Adrenal gland (tissue), 12 donors: Measurements from ENCODE around the gene ARL8B. TPM values are rescaled to one million over a fixed set of nuclear protein-coding genes. Genes with fewer than 3 reads are reported as not detected.

Source experiments
- DNase-seq, 7 donors: peaks; one replicate each; pipeline ENCODE4 v3.0.0-alpha.2; 2019 to 2020
- H3K27ac ChIP-seq, 5 donors: fragments of 200-600 bp; sonication (generic) in 4 of 5; 1 replicate in 3 of 5; 2 replicates in 2 of 5; pipeline versions ENCODE4 v1.5.1 to v1.8.0; 2016 to 2020; ENCODE audit warnings: mild to moderate bottlenecking in 1 of 5
- H3K27me3 ChIP-seq: fragments of 200-600 bp; 2 replicates; pipeline ENCODE4 v1.8.0; 2021
- H3K36me3 ChIP-seq, 2 donors: fragments of 200-600 bp; replicated peaks in 1 of 2; 1 replicate in 1 of 2; 2 replicates in 1 of 2; pipeline versions ENCODE4 v1.5.1 to v1.8.0; 2018 to 2022
- H3K4me1 ChIP-seq, 2 donors: fragments of 200-600 bp; replicated peaks in 1 of 2; 1 replicate in 1 of 2; 2 replicates in 1 of 2; pipeline versions ENCODE4 v1.5.1 to v1.8.0; 2018 to 2021
- H3K4me3 ChIP-seq, 4 donors: fragments of 200-600 bp; sonication (generic) in 3 of 4; one replicate each; pipeline ENCODE4 v1.5.1; 2016 to 2018
- H3K9me3 ChIP-seq, 3 donors: fragments of 200-600 bp; sonication (generic) in 1 of 3; replicated peaks in 1 of 3; 1 replicate in 2 of 3; 2 replicates in 1 of 3; pipeline versions ENCODE4 v1.5.1 to v1.8.0; 2016 to 2021
- CTCF ChIP-seq, 6 experiments: fragments of 450-650 bp in 4 of 6; fragments of 200-600 bp in 2 of 6; sonication (generic) in 1 of 6; IDR thresholded peaks; 1 replicate in 5 of 6; 2 replicates in 1 of 6; pipeline versions ENCODE4 v1.5.1 to v1.8.0; 2016 to 2021; ENCODE audit warnings: antibody characterized with exemption in 6 of 6, mild to moderate bottlenecking in 2 of 6, moderate library complexity in 1 of 6
- POLR2A ChIP-seq, 2 donors: fragments of 450-650 bp; IDR thresholded peaks; one replicate each; pipeline ENCODE4 v1.6.1; 2017; ENCODE audit warnings: antibody characterized with exemption in 2 of 2, mild to moderate bottlenecking in 2 of 2, moderate library complexity in 1 of 2
- WGBS, 4 donors: extraction: QIAGEN DNeasy Blood & Tissue Kit in 2 of 4; methylation state at CpG; one replicate each; pipeline versions ENCODE4 v1.1.5 to v1.1.7; 2013 to 2017; 5-methylcytosine and 5-hydroxymethylcytosine counted together
- intact Hi-C, 2 donors: fragments of 100-400 bp; cut with DNase I; formaldehyde crosslinking; loops; one replicate each; pipeline versions ENCODE4 v1.14.1 to v1.15.0; 2022 to 2023
- polyA plus RNA-seq, 3 donors: library from polyadenylated mRNA; stranded (reverse); fragments of 200-250 nt in 2 of 3; fragments of 350-450 nt in 1 of 3; fragmentation: Illumina TruSeq in 1 of 3; extraction: RNeasy Lipid Tissue Mini Kit (QIAGEN cat#74804) in 1 of 3; gene quantifications; one replicate each; pipeline ENCODE4 v1.2.3, GENCODE V29; 2013 to 2014
- total RNA-seq, 9 donors: library from RNA; depleted of rRNA in 4 of 9; stranded (reverse); fragments of >200 nt in 4 of 9; fragments of 120-200 nt in 1 of 9; fragmentation: NEBNext Ultra II Directional in 1 of 9; extraction: Animal tissue kit (Norgen Biotek cat#: 25700) in 1 of 9; gene quantifications; one replicate each; pipeline versions ENCODE4 v1.1.0 to v1.2.4, GENCODE V29; 2013 to 2023
- donor health status: healthy with polysubstance abuse.
- donor health status: Bipolar disorder and iron deficiency.
- donor health status: DM: yes; HTN: yes; CAD: no.
- donor health status: DM: no; HTN: no; CAD: no.
- donor health status: DM: no; HTN: no; CAD: no.
- donor health status: DM: yes; HTN: yes; CAD: no.

ARL8B gene
- total and polyA plus RNA-seq, 12 donors, result 27.8 to 131 (median 52.8) TPM

GRCh38 chr3:5165698-5166097, 43.6 kb downstream of the ARL8B start:
- H3K36me3 ChIP-seq, result no peaks in the 10 kb centered on the region
- WGBS, 4 donors, result 85 to 94% (median 91%) methylated on average over 4 of the region's 4 CpGs
- no peak overlapping the region for H3K27ac ChIP-seq
- intact Hi-C loops, result no loop called here
- H3K4me3 ChIP-seq, result no peak overlapping the region
- no peaks in the 10 kb centered on the region for H3K27me3 ChIP-seq
- no peaks in the 10 kb centered on the region for H3K9me3 ChIP-seq
- H3K4me1 ChIP-seq, result peaks cover 13 to 45% of the 10 kb centered on the region in 2 donors
- no peak for TF ChIP-seq CTCF (IDR thresholded peaks at IDR 0.05)
- TF ChIP-seq POLR2A (IDR thresholded peaks at IDR 0.05), result no peak
- DNase-seq, result no peak

GRCh38 chr3:5166846-5167245, 44.8 kb downstream of the ARL8B start:
- Histone ChIP-seq H3K27ac (no peak overlapping the region), H3K4me3 (no peak overlapping the region), H3K36me3 (peaks cover 0 to 7% of the 10 kb centered on the region in 2 donors), H3K4me1 (peaks cover 5 to 34% of the 10 kb centered on the region in 2 donors), H3K27me3 (no peaks in the 10 kb centered on the region), H3K9me3 (no peaks in the 10 kb centered on the region)
- intact Hi-C loops, result no loop called here
- TF ChIP-seq POLR2A (IDR thresholded peaks at IDR 0.05), result no peak
- no peak for DNase-seq
- 32 to 40% (median 36%) methylated on average over 2 of the region's 2 CpGs for WGBS, 4 donors

- intact Hi-C loops, result no loop called here
Measured at GRCh38 chr3:5168110-5168509, 46.0 kb downstream of the ARL8B start.

GRCh38 chr3:5169807-5170206, 47.7 kb downstream of the ARL8B start:
- Histone ChIP-seq H3K36me3 (peaks cover 0 to 27% of the 10 kb centered on the region in 2 donors), H3K27ac (no peak overlapping the region), H3K27me3 (no peaks in the 10 kb centered on the region), H3K9me3 (no peaks in the 10 kb centered on the region), H3K4me3 (no peak overlapping the region), H3K4me1 (peaks cover 0 to 25% of the 10 kb centered on the region in 2 donors)
- 58 to 67% (median 61%) methylated on average over 2 of the region's 2 CpGs for WGBS, 4 donors
- DNase-seq, result no peak
- intact Hi-C loops, result no loop called here
- TF ChIP-seq POLR2A (IDR thresholded peaks at IDR 0.05) (no peak), CTCF (IDR thresholded peaks at IDR 0.05) (no peak)

More at GRCh38 chr3:5168110-5168509, 46.0 kb downstream of the ARL8B start:
- H3K27me3 ChIP-seq, result no peaks in the 10 kb centered on the region
- H3K9me3 ChIP-seq, result no peaks in the 10 kb centered on the region
- H3K4me1 ChIP-seq, result peaks cover 0 to 25% of the 10 kb centered on the region in 2 donors
- TF ChIP-seq POLR2A (IDR thresholded peaks at IDR 0.05) (no peak), CTCF (IDR thresholded peaks at IDR 0.05) (no peak)
- H3K4me3 ChIP-seq, result no peak overlapping the region
- H3K36me3 ChIP-seq, result peaks cover 0 to 20% of the 10 kb centered on the region in 2 donors
- WGBS, 4 donors, result 87 to 96% (median 93%) methylated on average over 4 of the region's 4 CpGs
- H3K27ac ChIP-seq, result no peak overlapping the region
- DNase-seq, result no peak

GRCh38 chr3:5170975-5171374, 48.9 kb downstream of the ARL8B start:
- Histone ChIP-seq H3K27ac (no peak overlapping the region), H3K36me3 (peaks cover 0 to 35% of the 10 kb centered on the region in 2 donors), H3K4me3 (no peak overlapping the region), H3K9me3 (no peaks in the 10 kb centered on the region), H3K4me1 (peaks cover 0 to 19% of the 10 kb centered on the region in 2 donors), H3K27me3 (no peaks in the 10 kb centered on the region)
- DNase-seq, result no peak
- intact Hi-C loops, result no loop called here
- 80 to 98% (median 89%) methylated on average over 5 of the region's 5 CpGs for WGBS, 4 donors
- TF ChIP-seq POLR2A (IDR thresholded peaks at IDR 0.05) (no peak), CTCF (IDR thresholded peaks at IDR 0.05) (no peak)
